GM19328 (cell line): Measurements from ENCODE around the gene KRT80.

ENCODE experiments used
- ATAC-seq: cut with Tn5 transposase; IDR thresholded peaks from one replicate; pipeline ENCODE4 v1.9.1; 2021; ENCODE audit warnings: mild to moderate bottlenecking, moderate library complexity; ENCODE audit not compliant: unreplicated experiment

Gene KRT80

DNA sequence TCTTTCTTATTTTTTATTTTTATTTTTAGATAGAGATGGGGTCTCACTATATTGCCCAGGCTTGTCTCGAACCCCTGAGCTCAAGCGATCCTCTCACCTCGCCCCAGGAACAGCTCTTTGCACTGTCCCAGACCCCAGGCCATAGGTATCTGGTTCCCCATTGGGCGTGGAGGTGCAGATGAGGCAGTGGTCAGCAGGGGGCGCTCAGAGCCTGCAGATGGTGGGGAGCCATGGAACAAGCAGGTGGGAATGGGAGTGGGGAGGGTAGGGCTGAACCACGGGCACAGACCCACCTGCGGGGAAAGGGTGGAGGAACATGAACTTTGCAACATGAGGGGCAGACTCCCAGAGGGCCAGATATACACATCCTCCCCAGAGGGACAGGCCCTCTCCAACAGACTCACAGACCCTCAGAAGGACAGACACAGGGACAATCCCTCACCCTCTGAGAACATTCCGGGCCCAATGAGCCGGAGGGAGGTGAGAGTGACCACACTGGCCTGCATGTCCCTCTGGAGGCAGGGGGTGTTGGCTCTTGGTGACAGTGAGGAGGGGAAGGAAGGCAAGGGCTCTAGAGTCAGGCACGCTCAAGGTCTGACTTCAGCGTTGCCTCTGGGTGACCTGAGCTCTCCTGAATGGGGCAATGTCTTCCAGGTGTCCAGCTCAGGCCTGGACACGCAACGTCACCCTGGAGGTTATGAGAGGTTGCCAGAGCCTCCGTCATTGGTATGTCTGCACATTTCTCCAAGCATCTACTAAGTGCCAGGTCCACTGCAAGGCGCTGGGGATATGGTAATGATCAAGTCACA is 34.9 kb downstream of the KRT80 start:
- no peak for ATAC-seq

DNA sequence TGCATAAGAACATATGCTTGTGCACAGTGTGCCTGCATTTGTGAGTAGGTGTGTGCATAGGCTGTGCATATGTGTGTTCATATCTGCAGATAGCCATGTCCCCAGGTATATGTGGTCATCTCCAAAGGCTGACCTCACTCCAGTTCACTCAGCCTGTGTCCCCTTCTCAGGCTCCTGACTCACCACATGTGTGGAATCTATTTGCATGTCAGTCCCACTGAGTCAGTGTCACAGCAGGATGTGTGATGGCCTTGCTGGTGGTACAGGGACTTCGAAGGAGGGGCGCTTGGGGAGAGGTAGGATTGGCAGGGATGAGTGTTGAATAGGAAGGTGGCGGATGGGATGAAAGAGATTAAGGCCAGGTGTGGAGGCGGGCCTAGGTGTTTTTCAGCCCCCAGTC is 35.5 kb downstream of the KRT80 start:
- no peak for ATAC-seq

DNA sequence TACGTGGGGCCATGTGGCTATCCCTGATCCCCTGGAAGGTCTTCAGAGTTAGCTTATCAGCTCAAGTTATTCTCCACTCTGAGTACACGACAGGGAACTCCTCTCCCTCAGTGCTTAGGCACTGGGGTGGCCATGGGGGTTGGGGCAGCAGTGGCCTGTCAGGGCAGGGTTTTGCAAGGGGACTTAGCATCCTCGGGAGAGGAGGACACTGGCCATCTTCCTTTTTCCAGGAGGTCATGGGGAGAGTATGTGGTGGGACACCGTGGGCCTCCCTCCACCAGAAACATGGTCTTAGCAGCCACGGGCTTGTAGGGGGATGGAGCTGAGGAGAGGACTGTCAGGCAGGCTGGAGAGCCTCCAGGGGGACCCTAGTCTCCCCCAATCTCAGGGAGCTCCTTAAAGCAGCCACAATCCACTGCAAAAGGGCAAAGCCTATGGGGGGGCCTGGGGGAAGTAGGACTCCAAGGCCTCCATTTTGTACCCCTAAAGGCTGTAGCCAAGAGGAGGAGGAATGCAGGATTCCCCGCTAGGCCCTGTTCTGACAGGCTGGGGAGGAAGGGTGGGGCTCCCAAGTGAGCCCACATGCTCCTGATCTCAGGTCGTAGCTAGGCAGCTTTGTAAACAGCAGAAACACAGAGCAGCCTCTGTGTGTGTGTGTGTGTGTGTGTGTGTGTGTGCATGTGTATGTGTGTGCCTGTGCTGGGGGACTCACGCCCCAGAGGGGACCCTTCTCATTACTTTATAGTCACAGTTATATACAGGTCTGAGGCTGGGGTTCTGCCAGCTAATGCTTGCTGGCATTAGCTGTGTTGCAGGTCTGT is 36.6 kb downstream of the KRT80 start:
- ATAC-seq, result no peak

DNA sequence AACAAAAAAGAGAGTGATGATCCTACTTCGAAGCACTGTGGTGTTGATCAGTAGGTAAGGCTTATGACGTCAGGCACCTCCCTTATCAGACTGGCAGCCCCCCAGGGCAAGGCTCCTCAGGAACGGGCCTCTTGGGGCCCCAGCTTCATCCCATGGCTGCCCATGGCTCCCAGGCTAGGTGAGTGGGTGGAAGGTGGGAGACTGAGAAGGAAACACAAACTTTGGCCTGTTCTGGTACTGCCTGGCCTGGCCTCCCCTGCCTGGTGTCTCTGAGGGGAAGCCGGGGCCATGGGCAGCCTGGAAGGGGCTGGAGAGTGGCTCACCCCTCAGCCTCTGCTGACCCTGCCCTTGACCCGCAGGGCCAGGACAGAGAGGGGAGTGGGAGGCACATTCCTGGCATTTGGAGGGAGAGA is 38.9 kb downstream of the KRT80 start:
- no peak for ATAC-seq

DNA sequence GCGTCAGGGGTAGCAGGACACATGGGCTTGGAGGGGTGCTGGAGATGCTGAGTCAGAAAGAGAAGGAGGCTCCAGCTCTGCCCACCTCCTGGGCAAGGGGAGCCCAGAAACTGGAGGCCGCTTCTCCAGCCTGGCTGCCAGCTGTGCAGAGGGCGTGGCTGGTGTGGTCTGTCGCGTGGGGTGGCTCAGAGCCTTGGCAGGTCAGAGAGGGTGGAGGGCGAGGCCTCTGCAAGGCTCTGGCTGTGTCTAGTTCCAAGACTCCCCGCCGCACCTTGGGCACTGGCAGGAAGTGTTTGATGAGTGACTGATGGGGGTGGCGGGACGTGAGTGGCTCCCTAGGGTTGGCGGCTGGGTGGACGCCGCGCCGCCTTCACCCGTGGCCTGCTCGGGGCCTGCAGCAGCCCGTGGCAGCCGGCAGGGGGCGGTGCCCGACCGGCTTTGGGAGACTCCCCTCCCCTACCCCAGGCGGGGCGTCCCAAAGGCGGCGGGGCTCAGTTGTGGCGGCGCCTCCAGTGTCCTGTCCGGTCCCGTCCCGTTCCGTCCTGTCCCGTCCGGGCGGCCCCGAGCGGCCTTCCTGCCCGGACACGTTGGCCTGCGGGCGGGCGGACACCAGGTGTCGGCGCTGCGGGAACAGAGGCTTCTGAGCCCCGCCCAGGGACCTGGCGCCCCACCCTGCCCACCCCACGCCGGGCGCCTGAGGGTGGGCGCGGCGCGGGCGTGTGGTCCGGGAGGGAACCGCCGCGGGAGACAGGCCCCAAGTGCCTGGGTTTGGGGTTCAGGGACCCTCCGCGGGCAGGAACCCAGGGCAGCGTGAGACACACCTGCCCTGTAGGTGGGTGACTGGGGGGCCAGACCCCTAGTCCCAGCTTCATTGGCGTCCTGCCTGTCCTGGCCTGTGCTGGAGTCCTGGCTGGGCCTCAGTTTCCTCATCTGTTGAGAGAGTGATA is 39.7 kb downstream of the KRT80 start:
- no peak for ATAC-seq

DNA sequence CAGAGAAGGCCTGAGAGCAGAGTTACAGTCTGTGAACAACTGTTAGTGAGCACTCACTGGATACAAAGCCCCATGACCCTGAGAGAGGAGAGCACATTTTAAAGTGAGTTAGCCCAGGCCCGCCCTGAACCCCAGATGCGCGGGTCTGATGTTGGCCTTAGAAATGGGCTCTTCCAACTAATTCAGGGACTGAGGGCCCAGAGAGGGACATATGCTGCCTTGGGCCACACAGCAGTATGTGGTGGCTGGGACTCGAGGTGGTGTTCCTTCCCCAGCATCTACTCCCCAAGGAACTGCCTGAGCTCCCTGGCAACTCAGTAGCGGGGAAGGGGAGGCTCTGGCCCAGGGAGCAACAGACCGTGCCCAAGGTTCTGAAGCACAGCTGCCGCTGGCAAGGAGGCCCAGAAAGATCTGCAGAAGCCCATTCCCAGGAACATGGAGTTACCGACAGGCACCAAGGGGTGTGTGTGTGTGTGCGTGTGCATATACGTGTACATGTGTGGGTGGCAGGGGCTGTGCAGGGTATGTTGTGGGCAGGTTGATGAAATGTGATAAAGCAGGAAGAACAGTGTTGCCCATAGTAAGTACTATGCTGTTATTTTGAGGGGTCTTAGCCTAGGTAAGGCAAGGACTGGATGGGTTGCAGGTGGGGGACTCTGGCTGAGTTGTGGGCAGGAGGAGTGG is 40.5 kb downstream of the KRT80 start:
- no peak for ATAC-seq

DNA sequence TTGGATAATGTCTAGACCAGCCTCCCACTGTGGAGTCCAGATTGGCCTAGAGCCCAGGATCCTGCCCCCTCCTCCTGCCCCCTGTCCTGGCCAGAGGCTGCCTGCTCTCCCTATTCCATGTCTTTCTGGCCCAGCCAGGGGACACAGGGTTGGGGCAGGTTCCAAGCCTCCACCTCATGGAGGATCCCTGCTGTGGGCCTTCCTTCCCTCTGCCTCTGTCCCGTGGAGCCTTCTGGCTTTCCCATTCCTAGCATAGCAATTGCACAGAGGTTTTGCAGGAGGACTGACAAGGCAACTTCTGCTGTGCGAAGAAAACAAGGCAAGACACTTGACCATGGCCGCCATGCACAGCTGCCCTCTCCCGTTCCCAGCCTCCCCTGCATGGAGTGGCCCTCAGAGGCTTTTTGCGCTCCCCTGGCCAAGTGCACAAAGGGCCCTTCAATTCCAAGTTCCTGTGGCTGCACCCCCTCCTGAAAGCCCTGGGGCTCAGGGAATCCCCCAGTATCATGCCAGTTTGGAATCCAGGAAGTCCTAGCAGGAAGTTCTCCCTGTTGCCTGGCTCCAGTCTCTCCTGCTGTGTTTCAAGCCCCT is 42.1 kb downstream of the KRT80 start:
- no peak for ATAC-seq

DNA sequence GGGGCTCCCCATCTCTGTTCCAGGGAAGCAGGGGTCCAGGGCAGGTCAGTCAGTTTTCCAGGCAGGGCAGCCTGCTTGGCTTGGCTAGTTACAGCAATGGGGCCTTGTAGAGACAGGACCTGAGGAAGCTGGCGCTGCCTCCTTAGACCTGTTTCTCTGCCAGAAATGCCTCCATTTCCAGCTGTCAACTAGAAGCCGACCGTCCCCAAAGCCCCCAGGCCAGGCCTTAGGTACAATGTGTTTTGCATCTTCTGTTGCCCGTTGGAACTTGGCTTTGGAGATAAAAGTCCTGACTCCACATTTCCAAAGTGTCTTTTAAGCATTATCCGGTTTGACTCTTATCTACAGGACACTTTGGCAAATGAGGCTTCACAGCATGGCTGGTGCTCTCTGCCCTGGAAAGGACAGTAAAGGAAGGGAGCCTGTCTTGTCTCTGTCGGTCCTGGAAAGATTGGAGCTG is 42.6 kb downstream of the KRT80 start:
- ATAC-seq, result no peak

DNA sequence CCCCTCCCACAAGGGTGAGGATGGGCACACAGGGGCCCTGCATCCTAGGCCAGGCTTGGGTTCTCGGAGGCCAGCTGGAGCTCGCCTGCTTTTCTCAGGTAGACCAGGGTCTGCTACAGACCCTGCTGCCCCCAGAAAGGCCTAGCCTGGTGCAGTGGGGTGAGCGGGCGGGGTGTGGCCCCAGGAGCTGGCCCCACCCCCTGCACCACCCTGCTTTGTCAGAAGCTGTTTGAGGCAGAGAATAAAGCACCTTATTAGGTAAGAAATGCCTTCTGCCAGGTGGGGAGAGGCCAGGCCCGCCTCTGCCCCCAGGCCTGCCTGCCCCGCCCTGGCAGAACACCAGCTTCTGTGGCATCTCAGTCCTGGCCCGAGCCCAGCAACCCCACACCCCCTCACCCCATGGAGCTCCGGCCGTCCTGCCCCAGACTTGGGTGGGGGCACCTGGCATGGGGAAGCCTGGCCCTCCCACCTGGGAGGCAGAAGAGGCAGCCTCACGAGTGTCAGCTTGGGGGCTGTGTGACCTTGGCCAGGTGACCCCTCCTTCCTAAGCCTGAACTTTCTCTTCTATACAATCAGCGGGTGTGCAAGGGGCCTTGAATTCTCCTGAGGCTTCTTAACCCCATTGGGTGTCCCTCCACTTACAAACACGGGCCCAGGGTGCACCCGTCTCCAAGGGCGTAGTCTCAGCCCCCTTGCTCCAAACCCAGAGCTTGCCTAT is 43.2 kb downstream of the KRT80 start:
- no peak for ATAC-seq

DNA sequence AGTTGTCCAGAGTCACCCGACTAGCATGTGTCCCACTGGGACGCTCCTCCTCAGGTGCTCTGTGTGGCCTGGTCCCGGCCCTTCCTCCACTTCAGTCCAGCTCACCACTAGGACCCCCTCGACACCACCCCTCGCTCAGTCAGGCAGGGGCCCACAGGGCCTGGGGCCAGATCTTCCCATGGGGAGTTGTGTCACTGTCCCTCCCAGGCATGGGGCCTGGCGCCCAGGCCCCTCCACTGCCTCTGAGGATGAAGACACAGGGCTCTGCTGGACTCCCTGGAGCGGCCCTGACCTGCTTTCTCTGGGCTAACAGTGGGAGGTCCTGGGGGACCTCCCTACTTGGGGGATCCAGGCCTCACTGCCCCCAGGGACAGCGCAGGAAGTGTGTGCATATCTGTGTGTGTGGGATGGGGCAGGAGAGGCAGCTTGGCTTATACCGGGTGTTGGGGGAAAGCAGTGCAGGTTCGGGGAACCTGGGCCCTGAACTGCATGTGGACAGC is 43.8 kb downstream of the KRT80 start:
- no peak for ATAC-seq

DNA sequence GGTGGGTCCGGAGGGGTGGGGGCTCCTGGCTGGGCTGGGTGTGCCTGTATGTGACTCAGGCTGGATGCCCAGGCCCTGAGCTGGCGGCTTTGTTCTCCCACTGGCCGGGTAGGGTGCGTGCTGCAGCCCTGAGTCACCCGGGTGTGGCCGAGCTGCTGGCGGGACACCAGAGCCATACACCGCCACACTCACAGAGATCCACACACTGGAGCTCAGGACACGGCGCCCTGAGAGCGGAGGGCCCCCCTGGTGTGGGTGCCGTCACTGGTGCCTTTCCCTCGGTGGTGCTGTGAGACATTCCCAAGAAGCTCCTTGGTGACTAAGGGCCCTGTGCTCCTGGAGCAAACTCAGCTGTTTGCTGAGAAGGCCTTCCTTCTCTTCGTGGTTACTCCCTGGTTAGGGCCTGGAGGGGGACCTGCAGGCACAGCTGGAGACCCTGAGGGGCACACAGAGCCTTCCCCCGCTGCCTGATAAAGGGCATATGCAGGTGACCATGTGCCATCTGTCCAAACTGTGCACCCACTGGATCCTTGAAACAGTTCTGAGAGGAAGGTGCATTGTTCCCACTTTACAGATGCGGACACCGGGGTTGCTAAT is 44.3 kb downstream of the KRT80 start:
- no peak for ATAC-seq

DNA sequence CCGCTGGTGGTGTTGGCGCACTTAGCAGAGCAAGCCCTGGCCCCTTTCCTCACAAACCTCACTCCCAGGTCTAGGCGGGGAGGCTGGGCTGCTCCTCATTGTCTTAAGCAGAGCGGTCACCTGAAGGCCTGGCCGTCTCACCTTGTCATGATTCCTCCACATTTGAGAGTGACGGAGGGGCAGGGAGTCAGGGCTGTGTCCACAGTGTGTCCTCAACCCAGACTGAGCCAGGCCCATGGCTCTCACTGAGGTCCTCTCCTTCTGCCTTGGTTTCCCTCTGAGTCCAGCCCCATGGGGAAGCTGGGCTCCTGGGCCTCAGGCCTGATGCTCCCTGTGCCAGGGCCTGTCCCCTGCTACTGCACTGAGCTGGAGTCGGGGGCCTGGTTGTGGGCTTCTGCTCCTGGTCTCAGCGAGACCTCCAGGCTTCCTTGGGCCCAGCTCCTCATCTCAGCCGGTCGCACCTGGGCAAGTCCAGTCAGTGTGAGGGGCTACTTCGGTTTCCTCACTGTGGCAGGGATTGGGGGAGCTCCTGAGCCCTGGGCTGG is 44.9 kb downstream of the KRT80 start:
- no peak for ATAC-seq

DNA sequence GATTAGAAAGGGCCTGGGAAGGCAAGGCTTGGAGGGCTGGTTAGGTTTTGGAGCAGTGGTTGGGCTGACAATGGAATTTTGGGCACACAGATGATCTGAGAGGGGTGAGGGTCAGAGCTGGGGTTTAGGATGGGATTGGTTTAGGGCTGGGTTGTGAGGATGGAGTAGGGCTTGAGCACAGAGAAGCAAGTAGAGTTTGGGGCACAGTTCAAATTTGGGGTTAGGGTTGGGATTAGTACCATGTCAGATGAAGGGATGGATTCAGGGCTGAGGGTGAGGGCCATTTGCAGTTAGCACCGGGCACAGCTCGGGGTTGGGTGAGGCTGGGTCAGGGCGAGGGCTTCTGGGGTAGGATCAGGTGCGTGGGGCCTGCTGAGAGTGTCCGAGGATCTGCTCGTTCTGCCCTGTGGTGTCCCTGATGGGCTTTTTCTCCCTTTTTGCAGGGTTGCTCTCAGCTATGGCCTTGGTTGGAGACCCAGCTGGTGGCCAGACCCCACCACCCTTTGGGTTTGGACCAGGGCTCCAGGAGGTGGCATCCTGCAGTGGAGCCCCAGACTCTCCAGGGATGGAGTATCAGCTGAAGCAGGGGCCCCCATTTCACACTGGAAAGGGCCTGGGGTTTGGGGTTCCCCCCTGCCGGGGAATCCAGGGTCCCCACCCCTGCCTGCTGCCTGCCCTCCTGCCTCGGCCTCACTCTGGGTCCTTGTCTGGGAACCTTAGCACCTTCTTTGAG is 45.6 kb downstream of the KRT80 start:
- no peak for ATAC-seq

DNA sequence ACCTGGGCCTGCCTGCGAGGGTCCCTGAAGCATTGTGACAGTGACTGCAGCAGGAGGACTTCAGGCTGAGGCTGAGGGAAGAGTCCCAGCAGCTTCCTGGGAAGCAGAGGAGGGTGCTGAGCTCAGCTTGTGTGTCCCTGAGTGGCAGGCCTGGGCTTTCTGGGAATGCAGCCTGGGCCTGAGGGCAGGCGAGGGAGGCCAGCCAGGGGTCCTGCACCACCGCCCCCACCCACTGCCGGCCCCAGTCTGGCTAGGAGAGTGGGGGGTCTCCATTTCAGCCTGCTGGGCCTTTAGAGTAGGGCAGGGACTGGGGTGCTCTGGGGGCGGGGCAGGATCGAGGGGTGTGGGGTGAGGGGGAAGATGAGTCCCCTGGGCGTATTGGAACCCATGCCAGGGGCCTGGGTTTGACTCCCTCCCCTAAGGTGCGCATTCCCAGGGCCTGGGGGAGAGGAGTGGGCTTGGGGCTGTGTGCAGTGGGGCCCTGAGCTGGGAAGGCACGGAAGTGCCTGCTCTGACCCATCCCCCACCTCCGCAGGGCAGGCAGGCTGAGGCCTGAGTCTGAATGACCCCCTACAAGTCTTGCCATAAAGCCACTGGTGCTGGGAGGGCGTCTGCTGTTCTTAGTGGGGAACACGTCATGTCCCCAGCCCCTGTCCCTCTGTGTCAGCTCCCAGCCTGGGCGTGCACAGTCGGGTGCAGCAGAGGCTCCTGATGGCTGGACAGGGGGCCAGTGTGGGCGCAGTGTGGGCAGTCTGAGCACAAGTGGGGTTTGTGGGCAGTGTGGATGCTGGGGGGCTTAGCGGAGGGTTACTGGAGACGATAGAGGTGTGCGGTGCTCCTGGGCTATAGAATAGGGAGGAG is 46.4 kb downstream of the KRT80 start:
- ATAC-seq, result no peak

DNA sequence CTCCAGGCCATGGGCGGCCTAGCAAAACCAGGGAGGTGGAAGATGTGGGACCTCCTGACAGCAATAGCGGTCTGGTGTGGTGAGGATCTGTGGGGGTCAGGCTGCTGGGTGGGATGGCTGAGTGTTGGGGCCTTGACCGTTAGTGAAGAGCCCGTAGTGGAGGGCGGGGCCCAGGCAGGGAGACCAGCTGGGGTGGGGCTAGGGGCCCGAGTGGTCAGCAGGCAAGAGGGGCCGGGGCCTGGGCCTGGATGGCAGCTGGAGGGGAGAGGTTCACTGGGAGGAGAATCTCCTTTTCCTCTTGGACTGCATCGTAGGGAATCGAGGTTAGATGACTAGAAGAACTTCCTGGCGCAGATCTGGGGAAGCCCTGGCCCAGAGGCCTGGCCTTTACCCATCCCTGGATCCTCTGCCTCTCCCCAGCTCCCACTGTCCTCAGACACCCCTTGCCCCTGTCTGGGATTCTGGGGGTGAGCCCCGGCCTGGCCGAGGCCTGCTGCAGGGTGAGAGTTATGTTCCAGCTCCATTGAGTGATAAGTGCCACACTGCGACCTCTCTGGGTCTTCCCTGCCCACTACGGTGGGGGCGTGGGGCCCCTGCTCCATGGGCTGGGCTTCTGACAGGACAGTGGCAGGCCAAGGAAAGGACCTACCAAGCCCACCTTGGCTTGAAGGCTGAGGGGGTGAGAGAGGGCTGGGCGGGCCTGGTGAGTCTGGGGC is 47.1 kb downstream of the KRT80 start:
- no peak for ATAC-seq

DNA sequence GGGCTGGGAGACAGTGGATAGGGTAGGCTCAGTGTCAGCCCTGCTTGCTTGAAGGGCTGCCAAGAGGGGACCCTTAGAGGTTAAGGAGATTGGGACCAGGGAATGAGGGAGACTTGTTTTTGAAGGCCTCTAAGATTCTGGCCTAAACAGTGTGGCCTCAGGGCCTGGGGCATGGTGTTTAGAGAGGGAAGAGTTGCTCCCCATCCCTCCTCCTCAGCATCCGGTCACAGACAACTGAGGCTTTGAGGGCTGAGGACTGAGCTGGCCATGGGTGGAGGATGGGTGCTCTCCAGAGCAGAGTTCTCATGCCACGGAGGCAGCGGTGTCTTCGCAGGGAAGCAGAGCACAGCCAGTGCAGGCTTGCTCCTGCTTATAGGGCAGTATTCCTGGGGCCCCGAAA is 49.4 kb downstream of the KRT80 start:
- no peak for ATAC-seq
